ENCODE data around the gene RTN1.

The RTN1 gene

GRCh38 chr14:59570122-59570521 is 300.5 kb downstream of the RTN1 start:
- H3K4me2 ChIP-seq (ENCODE audit: low read depth, low read length, poor library complexity, severe bottlenecking) = no peak overlapping the region

GRCh38 chr14:59566725-59567124 is 303.9 kb downstream of the RTN1 start:
- no peak overlapping the region for H3K27ac ChIP-seq (ENCODE audit: low read depth, low read length)
- TF ChIP-seq EZH2phosphoT487 (conservative IDR thresholded peaks at IDR 0.05; ENCODE audit: low read length) = no peak
- no peak for TF ChIP-seq CTCF (IDR thresholded peaks at IDR 0.05; ENCODE audit: insufficient read depth, low read length, poor library complexity, severe bottlenecking)
- no peak overlapping the region for H3K4me2 ChIP-seq (ENCODE audit: low read depth, low read length, poor library complexity, severe bottlenecking)
- H3K4me3 ChIP-seq (ENCODE audit: insufficient read depth, low read length, poor library complexity, severe bottlenecking) = no peak overlapping the region
- H3K36me3 ChIP-seq (ENCODE audit: low read length) = no peaks in the 10 kb centered on the region
- H3K79me2 ChIP-seq (ENCODE audit: insufficient read depth, low read length) = no peaks in the 10 kb centered on the region
- H4K20me1 ChIP-seq (ENCODE audit: low read depth, low read length) = no peaks in the 10 kb centered on the region
- H3K9ac ChIP-seq (ENCODE audit: low read length) = no peak overlapping the region
- no peak overlapping the region for H2AFZ ChIP-seq (ENCODE audit: low read depth, low read length, severe bottlenecking)
- H3K27me3 ChIP-seq (ENCODE audit: low read length) = no peaks in the 10 kb centered on the region
- no peaks in the 10 kb centered on the region for H3K9me3 ChIP-seq (ENCODE audit: insufficient read depth, low read length)
- H3F3A ChIP-seq (ENCODE audit: insufficient read depth) = no peaks in the 10 kb centered on the region
- H3K9me2 ChIP-seq (replicated peaks; ENCODE audit: insufficient read depth, low read length) = no peaks in the 10 kb centered on the region

More at GRCh38 chr14:59570122-59570521, 300.5 kb downstream of the RTN1 start:
- Histone ChIP-seq H3F3A (ENCODE audit: insufficient read depth) (no peaks in the 10 kb centered on the region), H3K27ac (ENCODE audit: low read depth, low read length) (no peak overlapping the region), H3K36me3 (ENCODE audit: low read length) (no peaks in the 10 kb centered on the region), H4K20me1 (ENCODE audit: low read depth, low read length) (no peaks in the 10 kb centered on the region), H3K4me3 (ENCODE audit: insufficient read depth, low read length, poor library complexity, severe bottlenecking) (no peak overlapping the region), H3K9me3 (ENCODE audit: insufficient read depth, low read length) (no peaks in the 10 kb centered on the region), H3K9ac (ENCODE audit: low read length) (no peak overlapping the region), H3K27me3 (ENCODE audit: low read length) (no peaks in the 10 kb centered on the region), H3K79me2 (ENCODE audit: insufficient read depth, low read length) (no peaks in the 10 kb centered on the region), H3K9me2 (replicated peaks; ENCODE audit: insufficient read depth, low read length) (no peaks in the 10 kb centered on the region), H2AFZ (ENCODE audit: low read depth, low read length, severe bottlenecking) (no peak overlapping the region)
- TF ChIP-seq CTCF (IDR thresholded peaks at IDR 0.05; ENCODE audit: insufficient read depth, low read length, poor library complexity, severe bottlenecking) (no peak), EZH2phosphoT487 (conservative IDR thresholded peaks at IDR 0.05; ENCODE audit: low read length) (no peak)

GRCh38 chr14:59566296-59566695 is 304.3 kb downstream of the RTN1 start:
- Histone ChIP-seq H3K4me3 (ENCODE audit: insufficient read depth, low read length, poor library complexity, severe bottlenecking) (no peak overlapping the region), H2AFZ (ENCODE audit: low read depth, low read length, severe bottlenecking) (no peak overlapping the region), H3K4me2 (ENCODE audit: low read depth, low read length, poor library complexity, severe bottlenecking) (no peak overlapping the region), H3K27me3 (ENCODE audit: low read length) (no peaks in the 10 kb centered on the region), H4K20me1 (ENCODE audit: low read depth, low read length) (no peaks in the 10 kb centered on the region), H3K9me2 (replicated peaks; ENCODE audit: insufficient read depth, low read length) (no peaks in the 10 kb centered on the region), H3K36me3 (ENCODE audit: low read length) (no peaks in the 10 kb centered on the region), H3K79me2 (ENCODE audit: insufficient read depth, low read length) (no peaks in the 10 kb centered on the region), H3K9ac (ENCODE audit: low read length) (no peak overlapping the region), H3K9me3 (ENCODE audit: insufficient read depth, low read length) (no peaks in the 10 kb centered on the region), H3F3A (ENCODE audit: insufficient read depth) (no peaks in the 10 kb centered on the region), H3K27ac (ENCODE audit: low read depth, low read length) (no peak overlapping the region)
- TF ChIP-seq CTCF (IDR thresholded peaks at IDR 0.05; ENCODE audit: insufficient read depth, low read length, poor library complexity, severe bottlenecking) = no peak
- no peak for TF ChIP-seq EZH2phosphoT487 (conservative IDR thresholded peaks at IDR 0.05; ENCODE audit: low read length)
